SU-DHL-6 (cell line): ENCODE measurements around the gene ANKS1A.

Source experiments
- EZH2phosphoT487 ChIP-seq: fragments of 200-600 bp; sonication (generic), shearing (Covaris generic); conservative IDR thresholded peaks from 2 replicates; pipeline ENCODE4 v1.6.1; 2018; ENCODE audit warnings: mild to moderate bottlenecking, antibody characterized with exemption, low read length, moderate library complexity, mixed read lengths
- TF ChIP-seq, protein P1 (sequence below): fragments of 200-600 bp; sonication (generic); IDR thresholded peaks from one replicate; pipeline ENCODE4 v1.5.1; 2017; ENCODE audit warnings: antibody characterized with exemption, mild to moderate bottlenecking, low read length, moderate library complexity; ENCODE audit not compliant: insufficient read depth, poor library complexity, severe bottlenecking

DNA sequence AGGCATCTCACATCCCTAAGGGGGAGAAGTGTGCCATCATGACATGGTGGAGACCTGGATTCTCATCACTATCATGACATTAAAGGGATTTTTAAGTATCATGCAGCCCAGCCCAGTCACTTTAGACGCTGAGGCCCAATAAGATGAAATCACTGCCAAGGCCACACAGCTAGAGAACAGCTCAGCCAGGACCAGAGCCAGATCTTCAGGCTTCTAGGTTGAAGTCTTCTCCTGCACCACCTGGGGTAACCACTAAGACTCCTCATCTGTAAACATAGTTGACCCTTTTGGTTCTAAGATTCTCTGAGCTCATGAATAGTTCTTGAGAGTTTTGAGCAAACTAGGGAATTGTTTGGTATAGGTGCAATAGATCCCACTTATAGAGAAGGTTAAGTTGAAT is 126.9 kb downstream of the ANKS1A start:
- TF ChIP-seq, protein P1, sequence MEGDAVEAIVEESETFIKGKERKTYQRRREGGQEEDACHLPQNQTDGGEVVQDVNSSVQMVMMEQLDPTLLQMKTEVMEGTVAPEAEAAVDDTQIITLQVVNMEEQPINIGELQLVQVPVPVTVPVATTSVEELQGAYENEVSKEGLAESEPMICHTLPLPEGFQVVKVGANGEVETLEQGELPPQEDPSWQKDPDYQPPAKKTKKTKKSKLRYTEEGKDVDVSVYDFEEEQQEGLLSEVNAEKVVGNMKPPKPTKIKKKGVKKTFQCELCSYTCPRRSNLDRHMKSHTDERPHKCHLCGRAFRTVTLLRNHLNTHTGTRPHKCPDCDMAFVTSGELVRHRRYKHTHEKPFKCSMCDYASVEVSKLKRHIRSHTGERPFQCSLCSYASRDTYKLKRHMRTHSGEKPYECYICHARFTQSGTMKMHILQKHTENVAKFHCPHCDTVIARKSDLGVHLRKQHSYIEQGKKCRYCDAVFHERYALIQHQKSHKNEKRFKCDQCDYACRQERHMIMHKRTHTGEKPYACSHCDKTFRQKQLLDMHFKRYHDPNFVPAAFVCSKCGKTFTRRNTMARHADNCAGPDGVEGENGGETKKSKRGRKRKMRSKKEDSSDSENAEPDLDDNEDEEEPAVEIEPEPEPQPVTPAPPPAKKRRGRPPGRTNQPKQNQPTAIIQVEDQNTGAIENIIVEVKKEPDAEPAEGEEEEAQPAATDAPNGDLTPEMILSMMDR, result no peak
- no peak for TF ChIP-seq EZH2phosphoT487
